Hippocampal formation (tissue), 2 donors: ENCODE measurements around the gene NDUFB10.
A peak's percentile ranks its signal among the peaks of the same experiment; 100 is the strongest.
"Not testable (repeated sequence)": the region's sequence is repeated elsewhere in the genome, so short reads cannot be mapped to it uniquely, and the experiment has no call there.

ENCODE experiments used
- DNase-seq, 2 donors: peaks; one replicate each; lab custom pipeline; 2025; lab: John Stamatoyannopoulos, UW

NDUFB10 gene

DNA sequence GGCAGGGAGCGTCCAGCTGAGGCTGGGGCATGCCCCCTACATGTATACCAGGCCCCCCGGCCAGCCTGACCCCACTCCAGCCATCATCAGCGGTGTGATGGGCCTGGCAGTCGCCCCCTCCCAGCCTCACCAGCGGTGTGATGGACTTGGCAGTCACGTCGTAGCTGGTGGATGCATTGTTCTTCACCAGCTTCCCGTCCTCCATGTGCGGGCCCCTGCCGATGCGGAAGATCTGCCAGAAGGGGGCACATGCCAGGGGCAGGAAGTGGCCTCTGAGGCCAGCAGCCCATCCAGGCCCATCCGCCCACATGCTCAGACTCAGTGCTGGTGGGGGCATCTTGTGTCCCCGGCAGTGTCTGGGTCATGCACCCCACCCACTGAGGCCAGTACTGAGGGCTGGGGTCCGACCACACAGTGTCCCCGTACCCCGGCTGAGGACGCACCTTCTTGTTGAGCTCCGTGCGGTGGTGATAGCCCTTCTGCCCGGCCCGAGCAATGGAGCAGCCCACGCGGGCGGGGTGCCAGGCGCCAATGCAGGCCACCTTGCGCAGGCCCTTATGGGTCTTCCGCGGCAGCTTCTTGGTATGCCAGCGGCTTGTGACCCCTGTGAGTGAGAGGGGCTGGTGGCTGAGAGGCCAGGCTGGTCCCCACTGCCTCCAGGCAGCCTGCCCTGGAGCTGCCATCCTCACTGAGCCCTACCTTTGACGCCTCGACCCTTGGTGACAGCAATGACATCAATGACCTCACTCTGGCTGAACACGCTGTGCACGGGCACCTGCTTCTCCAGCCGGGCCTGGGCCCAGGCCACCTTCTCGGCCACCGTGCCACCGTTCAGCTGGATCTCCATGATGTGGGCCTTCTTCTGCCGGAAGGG lies 12.6 kb upstream of the NDUFB10 start:
- DNase-seq = no peak

DNA sequence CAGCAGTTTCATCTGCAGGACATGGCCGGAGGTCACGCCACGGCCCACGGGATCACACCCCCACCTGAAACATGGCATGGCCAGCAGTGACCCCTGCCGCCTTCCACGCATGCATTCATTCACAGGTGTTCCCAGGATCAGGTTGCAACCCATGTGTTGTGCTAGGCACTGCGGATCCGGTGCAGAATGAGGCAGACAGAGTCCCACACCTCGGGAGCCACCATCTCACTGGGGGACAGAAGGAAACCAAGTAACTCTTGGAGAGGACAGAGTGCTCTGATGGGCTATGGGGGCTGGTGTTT lies 12.0 kb upstream of the NDUFB10 start:
- DNase-seq = no peak

DNA sequence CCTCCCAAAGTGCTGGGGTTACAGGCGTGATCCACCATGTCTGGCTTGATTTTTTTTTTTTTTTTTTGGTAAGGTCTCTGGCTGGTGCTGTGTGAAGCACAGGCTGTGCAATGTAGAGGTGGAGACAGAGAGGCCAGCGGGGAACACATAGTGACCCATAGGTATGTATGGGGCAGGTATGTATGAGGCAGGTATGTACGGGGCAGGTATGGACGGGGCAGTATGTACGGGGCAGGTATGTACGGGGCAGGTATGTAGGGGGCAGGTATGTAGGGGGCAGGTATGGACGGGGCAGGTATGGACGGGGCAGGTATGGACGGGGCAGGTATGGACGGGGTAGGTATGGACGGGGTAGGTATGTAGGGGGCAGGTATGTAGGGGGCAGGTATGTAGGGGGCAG lies 9.8 kb upstream of the NDUFB10 start:
- no peak for DNase-seq

DNA sequence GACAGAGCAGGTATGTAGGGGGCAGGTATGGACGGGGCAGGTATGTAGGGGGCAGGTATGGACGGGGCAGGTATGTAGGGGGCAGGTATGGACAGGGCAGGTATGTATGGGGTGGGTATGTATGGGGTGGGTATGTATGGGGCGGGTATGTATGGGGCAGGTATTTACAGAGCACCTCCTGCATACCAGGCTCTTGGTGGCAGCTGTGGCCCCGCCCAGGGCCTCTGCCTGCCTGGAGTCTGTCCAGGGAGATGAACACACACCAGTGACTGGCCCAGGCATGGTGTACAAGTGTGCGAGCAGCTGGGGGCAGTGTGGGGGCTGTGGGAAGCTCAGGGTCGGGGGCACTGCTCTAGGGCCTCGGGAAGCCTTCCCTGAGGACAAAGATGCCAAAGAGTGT lies 9.3 kb upstream of the NDUFB10 start:
- DNase-seq = no peak

DNA sequence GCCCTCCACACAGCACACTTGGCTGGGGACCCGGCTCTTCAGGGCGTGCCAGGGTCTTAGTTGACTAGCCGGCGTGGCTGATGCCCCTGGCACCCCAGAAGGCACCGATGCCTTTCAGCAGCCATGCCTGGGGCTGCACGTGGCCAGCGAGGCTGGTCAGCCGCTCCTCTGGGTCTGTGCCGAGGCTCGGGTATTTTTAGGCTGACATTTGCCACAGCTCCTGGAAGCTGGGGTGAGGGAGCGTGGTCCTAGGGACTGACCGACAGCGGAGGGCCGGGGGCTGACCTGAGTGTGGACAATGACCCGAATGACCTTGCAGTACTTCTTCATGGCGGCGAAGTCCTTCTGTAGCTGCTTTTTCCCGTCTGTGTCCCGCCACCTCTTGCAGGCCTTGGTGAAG lies 8.8 kb upstream of the NDUFB10 start:
- no peak for DNase-seq

DNA sequence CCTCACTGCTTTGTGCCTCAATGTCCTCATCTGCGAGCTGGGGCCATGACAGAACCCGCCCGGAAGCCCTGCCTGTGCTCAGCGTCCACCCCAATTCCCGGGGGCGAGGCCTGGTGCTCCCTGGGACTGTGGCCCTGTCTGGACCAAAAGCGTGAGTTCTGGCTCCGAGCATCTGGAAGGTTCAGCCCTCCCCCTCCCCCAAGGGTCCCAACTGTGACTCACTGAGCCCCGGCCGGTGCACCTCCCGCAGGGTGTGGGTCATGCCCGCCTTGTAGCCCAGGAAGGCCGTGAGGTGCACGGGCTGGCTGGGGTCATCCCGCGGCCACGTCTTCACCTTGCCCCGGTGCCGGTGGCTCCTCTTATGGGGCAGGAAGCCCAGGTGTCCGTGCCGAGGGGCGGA lies 5.6 kb upstream of the NDUFB10 start:
- DNase-seq = no peak

DNA sequence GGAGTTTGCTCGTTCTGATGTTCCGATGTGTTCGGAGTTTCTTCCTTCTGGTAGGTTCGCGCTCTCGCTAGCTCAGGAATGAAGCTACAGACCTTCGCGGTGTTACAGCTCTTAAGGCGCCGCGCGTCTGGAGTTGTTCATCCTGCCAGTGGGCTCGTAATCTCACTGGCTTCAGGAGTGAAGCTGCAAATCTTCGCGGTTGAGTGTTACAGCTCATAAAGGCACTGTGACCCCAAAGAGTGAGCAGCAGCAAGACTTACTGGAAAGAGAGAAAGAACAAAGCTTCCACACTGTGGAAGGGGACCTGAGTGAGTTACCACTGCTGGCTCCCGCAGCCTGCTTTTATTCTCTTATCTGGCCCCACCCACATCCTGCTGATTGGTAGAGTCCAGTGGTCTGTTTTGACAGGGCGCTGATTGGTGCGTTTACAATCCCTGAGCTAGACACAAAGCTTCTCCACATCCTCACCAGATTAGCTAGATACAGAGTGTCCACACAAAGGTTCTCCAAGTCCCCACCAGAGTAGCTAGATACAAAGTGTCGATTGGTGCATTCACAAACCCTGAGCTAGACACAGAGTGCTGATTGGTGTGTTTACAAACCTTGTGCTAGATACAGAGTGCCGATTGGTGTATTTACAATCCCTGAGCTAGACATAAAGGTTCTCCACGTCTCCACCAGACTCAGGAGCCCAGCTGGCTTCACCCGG lies 1.8 kb upstream of the NDUFB10 start:
- not testable (repeated sequence) for DNase-seq

DNA sequence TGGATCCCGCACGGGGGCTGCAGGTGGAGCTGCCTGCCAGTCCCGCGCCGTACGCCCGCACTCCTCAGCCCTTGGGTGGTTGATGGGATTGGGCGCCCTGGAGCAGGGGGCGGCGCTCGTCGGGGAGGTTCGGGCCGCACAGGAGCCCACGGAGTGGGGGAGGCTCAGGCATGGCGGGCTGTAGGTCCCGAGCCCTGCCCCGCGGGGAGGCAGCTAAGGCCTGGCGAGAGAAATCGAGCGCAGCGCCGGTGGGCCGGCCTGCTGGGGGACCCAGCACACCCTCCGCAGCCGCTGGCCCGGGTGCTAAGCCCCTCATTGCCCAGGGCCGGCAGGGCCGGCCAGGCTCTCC lies 1.2 kb upstream of the NDUFB10 start:
- DNase-seq = not testable (repeated sequence)

DNA sequence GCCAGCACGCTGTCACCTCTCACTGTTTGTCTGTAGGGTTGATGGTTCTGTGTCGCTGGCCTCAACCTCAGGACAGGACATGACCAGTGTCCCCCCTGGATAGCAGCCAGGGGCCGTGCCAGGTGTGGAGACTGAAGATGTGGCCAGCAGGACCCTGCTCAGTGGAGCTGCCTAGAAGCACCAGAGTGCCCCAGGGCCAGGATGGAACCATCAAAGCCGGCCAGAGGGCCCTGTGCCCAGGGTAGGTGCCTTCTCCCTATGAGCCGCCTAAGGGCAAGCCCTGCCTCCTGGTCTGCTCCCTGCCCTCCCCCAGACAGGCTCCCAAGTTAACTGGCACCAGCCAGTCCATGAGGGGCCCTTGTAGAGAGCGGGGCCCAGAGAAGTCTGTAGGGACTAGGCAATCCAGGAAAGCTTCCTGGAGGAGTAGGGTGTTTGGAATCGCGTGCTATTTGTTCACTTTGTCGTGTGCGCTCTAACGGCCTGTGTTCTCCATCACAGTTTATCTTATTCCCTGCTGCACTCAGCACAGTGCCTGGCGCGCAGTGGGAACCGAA lies 546 bp upstream of the NDUFB10 start:
- DNase-seq = no peak

DNA sequence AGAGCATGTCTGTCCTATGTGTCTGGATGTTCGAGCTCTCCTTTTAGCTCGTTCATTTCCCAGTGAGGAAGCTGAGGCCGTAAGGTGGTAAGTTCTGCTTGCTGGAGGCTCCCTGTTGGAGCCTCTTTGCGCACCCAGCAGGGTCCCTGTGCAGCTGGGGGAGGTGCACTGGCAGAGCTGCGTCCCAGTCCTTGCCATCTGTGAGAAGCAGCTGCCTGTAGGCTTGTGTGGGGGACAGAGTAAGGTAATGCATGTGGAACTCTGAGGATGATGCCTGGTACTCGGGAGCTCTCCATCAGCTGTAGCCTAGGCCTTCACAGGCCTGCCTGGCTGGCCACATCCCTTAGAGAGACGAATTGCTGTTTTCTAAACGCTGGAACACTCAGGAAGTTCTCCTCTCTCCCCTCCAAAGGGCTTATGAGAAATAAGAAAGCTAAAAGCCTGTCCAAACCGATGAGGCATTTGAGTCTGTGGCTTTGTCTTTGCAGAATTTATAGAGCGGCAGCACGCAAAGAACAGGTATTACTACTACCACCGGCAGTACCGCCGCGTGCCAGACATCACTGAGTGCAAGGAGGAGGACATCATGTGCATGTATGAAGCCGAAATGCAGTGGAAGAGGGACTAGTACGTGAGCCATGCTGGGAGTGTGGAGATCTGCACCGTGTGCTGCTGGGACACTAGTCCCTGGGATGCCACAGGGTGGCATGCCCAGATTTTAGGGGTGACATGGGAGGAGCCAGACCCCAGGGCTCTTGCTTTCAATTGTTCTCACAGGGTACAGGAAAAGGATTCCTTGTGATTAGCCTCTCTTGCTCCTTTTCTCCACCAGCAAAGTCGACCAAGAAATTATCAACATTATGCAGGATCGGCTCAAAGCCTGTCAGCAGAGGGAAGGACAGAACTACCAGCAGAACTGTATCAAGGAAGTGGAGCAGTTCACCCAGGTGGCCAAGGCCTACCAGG lies 1.6 kb downstream of the NDUFB10 start:
- DNase-seq = peak in 1 of 2 donors; percentile 6

DNA sequence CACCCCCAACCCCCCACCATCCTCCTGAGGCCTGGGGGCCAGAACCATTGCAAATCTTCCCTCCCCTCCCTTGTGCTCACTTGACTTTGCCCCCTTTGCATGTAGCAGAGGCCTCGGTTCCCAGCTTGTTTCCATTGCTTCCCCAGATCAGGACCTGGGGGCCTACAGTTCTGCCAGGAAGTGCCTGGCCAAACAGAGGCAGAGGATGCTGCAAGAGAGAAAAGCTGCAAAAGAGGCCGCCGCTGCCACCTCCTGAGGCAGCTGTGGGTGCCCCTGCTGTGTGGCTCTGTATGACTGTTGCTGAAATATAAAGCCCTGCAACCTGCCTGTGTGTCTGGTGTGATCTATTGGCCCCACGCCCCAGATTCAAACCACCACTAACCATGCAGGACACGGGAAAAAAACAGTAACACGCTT lies 2.3 kb downstream of the NDUFB10 start:
- DNase-seq = no peak

DNA sequence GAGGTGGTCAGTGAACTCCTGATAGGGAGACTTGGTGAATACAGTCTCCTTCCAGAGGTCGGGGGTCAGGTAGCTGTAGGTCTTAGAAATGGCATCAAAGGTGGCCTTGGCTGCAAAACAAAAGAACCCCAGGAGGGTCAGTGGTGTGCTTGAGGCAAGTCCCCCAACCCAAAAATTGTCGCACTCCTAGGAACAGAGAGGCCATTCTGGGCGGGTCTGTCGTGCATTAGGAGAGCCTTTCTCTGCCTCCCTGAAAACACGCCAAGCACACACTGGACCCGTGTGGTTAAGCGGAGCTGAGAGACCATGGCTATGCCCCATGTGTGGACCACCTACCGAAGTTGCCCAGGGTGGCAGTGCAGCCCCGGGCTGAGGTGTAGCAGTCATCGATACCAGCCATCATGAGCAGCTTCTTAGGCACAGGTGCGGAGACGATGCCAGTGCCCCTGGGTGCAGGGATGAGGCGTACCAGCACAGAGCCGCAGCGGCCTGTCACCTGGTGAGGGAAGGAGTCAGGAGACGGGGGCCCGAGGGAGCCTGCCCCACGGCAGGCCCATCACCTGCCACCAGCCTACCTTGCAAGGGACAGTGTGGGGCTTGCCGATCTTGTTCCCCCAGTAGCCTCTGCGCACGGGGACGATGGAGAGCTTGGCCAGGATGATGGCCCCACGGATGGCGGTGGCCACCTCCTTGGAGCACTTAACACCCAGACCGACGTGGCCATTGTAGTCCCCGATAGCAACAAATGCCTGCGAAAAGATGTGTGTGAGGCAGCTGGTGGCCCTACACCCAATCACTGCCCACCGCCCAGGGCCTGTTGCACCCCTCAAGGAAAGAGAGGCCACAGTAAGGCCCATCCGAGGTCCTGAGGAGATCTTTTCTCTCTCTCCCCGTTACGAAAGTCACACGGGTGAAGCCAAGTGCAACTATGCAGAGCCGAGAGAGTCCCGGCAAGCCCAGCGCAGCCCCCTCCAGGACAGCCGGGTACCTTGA lies 3.1 kb downstream of the NDUFB10 start:
- DNase-seq = not testable (repeated sequence)

DNA sequence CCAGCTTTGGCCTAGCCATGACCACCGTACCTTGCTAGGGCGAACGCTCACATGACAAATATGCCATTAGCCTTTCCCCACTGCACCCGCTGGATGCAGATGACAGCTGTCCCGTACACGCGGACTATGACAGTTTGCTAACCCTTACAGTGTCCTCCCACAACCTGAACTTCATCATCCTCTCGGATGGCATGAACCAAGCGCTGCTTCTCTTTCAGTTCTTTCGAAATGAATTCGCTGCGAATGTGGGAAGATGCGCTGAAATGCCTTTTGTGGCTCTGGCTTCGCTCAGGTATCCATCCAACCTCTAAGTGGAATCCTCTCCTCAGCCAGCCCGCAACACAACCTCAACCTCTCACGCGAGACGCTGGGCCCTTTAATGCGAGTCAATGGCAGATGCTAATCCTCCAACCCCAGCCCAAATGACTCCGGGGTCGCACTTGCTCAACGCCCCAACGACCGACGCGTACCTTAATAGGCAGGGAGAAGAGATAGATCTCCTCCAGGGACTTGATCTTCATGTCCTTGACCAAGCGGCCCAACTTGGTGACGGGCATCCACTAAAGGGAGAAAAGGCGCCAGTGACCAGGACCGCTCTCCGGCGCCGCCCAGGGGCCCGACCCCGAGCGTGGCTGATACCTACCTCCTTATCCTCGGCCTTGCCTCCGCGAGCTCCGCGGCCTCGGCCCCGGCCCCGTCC lies 4.6 kb downstream of the NDUFB10 start:
- no peak for DNase-seq

DNA sequence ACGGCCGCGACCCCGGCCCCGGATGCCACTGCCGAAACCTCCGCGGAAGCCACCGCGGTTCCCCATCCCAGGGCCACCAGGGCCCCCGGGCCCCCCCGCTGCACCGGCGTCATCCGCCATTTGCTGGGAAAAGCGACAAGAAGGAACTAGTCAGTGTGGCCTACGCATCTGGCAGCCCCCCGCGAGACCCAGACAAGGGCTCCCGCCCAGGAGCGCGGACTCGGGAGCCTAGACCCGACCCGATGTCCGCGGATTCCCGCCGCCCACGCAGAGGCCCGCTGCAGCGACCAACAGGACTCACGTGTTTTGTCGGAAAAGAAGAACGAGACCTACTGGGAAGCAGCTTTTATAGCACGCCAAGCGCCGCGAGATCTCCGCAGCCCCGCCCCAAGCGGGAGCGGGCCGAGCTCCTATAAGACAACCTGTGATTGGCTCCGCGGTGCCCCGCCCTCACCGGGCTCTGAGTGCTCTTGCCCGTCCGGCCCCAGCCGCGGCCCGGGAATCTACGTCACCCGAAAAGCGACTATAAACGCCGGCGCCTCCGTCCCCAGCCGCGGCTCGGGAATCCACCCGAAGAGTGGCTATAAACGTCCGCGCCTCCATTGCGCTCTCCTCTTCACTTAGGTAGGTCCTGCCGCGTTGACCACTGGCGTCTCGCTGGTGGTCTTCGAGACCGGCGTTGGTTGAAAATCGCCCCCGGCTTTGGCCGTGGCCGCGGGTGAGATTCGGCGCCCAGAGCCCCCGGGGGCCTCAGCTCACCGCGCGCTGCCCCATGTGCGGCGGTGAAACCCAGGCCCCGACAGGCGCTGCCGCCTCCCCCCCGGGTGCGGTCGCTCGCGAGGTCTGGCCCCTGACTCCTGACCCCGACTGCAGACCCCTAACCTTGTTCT lies 5.4 kb downstream of the NDUFB10 start, which contains the start of gene RPS2:
TSS of gene RPS2 (minus strand) at position 321 of the 890 bp plus-strand sequence. CDS start at position 120, 201 bp downstream.
- DNase-seq = peak; percentile 96 to 100

DNA sequence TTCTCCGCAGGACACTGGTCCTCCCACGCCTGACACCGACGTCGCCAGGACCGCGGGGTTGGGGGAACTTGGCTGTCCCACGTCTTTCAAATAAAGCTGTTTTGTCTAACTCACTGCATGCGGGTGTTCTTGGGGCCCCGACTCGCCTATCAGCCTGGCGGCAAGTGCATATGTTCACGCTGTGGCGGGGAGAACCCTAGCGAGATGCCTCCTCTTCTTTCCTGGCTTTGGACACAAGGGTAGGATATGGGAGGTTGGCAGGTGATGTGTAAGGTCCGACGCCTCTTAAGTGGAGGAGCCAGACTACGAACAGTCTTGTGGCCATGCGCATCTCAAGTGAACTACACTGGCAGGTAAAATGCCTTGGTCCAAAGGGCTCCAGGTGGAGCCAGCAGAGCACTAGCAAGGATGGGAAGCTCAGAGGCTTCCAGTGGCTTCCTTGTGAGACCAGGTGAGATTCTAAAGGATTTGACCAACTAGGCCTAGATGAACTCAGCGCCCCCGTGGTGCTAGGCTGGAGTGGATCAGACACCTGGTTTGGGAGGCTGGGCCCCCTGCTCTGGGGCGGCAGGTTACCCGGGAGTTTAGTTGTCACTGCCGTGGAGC lies 6.2 kb downstream of the NDUFB10 start:
- DNase-seq = no peak

DNA sequence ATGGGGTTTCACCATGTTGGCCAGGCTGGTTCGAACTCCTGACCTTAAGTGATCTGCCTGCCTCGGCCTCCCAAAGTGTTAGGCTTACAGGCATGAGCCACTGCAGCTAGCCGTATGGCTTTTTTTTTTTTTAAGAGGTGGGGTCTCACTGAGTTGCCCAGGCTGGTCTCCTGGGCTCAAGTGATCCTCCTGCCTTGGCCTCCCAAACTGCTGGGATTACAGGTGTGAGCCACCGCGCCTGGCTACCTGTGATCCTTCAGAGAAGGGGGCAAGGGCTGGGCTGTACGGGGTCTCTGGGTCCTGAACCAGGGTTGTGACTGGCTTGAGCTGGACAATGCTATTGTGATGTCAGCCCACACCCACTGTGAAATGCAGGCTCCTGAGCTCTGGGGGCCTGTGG lies 7.1 kb downstream of the NDUFB10 start, which contains the start of gene RNF151:
TSS of gene RNF151 (plus strand) at position 397 of the 400 bp plus-strand sequence. CDS start 26 bp downstream, outside the sequence.
- no peak for DNase-seq

DNA sequence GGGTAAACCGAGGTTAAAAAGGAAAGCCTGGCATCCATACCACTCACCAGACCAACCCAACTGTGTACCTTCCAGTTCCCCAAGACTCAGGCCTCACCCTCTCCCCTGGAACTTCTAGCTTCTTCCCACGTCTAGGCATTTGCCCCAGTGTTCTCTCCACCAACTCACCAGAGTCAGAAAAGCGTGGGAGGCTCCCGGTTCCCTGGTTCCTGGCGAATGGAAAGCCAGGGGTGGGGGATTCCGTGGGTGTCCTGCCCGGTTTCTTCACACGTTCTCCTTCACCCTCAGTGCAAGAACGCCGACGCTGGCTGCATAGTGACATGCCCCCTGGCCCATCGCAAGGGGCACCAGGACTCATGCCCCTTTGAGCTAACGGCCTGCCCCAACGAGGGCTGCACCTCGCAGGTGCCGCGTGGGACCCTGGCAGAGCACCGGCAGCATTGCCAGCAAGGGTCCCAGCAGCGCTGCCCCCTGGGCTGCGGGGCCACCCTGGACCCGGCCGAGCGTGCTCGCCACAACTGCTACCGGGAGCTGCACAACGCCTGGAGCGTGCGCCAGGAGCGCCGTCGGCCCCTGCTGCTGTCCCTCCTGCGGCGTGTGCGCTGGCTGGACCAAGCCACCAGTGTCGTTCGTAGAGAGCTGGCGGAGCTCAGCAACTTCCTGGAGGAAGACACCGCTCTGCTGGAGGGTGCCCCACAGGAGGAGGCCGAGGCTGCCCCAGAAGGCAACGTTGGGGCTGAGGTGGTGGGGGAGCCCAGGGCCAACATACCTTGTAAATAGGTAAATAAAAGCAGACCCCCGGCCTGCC lies 9.0 kb downstream of the NDUFB10 start:
- DNase-seq = no peak
